Dermis microvascular lymphatic vessel endothelial cell (primary cell): ENCODE measurements around the gene MUS81. TPM values are rescaled to one million over a fixed set of nuclear protein-coding genes. Genes with fewer than 3 reads are reported as not detected.
"Not testable (repeated sequence)": the region's sequence is repeated elsewhere in the genome, so short reads cannot be mapped to it uniquely, and the experiment has no call there.

Experiments used
- DNase-seq, 2 donors: peaks; one replicate each; pipeline versions ENCODE4 v3.0.0 to v3.0.0-alpha.2; 2010; ENCODE audit warnings: low read depth in 2 of 2
- total RNA-seq: library from RNA; depleted of rRNA; stranded (reverse); fragments of >200 nt; gene quantifications from 2 replicates; pipeline ENCODE4 v1.2.1, GENCODE V29; 2014

The MUS81 gene
- total RNA-seq, 1 donor from 2014 or later, result 32.6 TPM

GRCh38 chr11:65891219-65892136, 31.2 kb downstream of the MUS81 start:
- DNase-seq, result peak in 1 of 2 donors; percentile 92

- DNase-seq, result not testable (repeated sequence)
Measured at GRCh38 chr11:65892137-65892540, 31.9 kb downstream of the MUS81 start.

- DNase-seq, result no peak
Measured at GRCh38 chr11:65892661-65893317, 32.6 kb downstream of the MUS81 start.

- DNase-seq, result peak in 1 of 2 donors; percentile 45
Measured at GRCh38 chr11:65894034-65894591, 33.9 kb downstream of the MUS81 start.

- no peak for DNase-seq
Measured at GRCh38 chr11:65895482-65895981, 35.3 kb downstream of the MUS81 start.

- no peak for DNase-seq
Measured at GRCh38 chr11:65896034-65896999, 36.1 kb downstream of the MUS81 start.

GRCh38 chr11:65897020-65897471, 36.8 kb downstream of the MUS81 start:
- no peak for DNase-seq

- no peak for DNase-seq
Measured at GRCh38 chr11:65898656-65899355, 38.6 kb downstream of the MUS81 start.

- DNase-seq, result peak in 1 of 2 donors; percentile 82
Measured at GRCh38 chr11:65899356-65900124, 39.3 kb downstream of the MUS81 start.

- DNase-seq, result peak; percentile 44 to 96
Measured at GRCh38 chr11:65900125-65900898, 40.1 kb downstream of the MUS81 start, which contains the start of gene FOSL1. TSS of gene FOSL1 (minus strand) at chr11:65900388. CDS start at chr11:65900339, 49 bp downstream.

- DNase-seq, result no peak
Measured at GRCh38 chr11:65900899-65901180, 40.6 kb downstream of the MUS81 start.

GRCh38 chr11:65903068-65903481, 42.8 kb downstream of the MUS81 start:
- DNase-seq, result no peak

- DNase-seq, result no peak
Measured at GRCh38 chr11:65903715-65904114, 43.5 kb downstream of the MUS81 start.

- DNase-seq, result no peak
Measured at GRCh38 chr11:65906602-65907001, 46.4 kb downstream of the MUS81 start.

GRCh38 chr11:65907878-65908277, 47.6 kb downstream of the MUS81 start:
- DNase-seq, result no peak

- peak in 1 of 2 donors; percentile 63 for DNase-seq
Measured at GRCh38 chr11:65911682-65912568, 51.7 kb downstream of the MUS81 start.

- peak in 1 of 2 donors; percentile 64 for DNase-seq
Measured at GRCh38 chr11:65912845-65913244, 52.6 kb downstream of the MUS81 start.
